NCI-H2107 treated with DMSO at 0.1 percent for 48 hours (cell line): ENCODE data around the gene MAT2A.
"Not testable (repeated sequence)": the region's sequence is repeated elsewhere in the genome, so short reads cannot be mapped to it uniquely, and the experiment has no call there.

Source experiments
- DNase-seq: peaks from one replicate; lab custom pipeline; 2025; ENCODE audit not compliant: unreplicated experiment; lab: John Stamatoyannopoulos, UW

MAT2A gene

DNA sequence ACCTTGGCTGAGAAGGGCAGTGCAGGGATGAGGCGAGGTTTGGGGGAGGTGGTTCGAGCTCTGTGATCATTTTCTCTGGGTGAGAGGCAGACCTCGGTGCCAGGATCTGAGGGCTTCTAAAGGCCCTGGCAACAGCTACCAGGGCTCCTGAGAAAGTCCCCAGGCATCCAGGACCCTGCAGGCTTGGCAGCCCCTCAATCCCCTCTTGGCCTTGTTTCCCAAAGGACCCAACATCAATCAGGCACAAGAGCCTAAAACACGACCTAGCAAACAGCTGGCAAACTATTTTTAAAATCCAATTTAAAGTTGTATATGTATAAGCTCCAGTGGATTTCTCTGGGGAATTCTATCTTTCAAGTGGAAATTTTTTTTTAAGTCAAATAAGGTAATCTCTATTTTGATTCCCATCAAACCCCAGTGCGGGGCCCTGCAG is 15.0 kb upstream of the MAT2A start:
- DNase-seq, result no peak

DNA sequence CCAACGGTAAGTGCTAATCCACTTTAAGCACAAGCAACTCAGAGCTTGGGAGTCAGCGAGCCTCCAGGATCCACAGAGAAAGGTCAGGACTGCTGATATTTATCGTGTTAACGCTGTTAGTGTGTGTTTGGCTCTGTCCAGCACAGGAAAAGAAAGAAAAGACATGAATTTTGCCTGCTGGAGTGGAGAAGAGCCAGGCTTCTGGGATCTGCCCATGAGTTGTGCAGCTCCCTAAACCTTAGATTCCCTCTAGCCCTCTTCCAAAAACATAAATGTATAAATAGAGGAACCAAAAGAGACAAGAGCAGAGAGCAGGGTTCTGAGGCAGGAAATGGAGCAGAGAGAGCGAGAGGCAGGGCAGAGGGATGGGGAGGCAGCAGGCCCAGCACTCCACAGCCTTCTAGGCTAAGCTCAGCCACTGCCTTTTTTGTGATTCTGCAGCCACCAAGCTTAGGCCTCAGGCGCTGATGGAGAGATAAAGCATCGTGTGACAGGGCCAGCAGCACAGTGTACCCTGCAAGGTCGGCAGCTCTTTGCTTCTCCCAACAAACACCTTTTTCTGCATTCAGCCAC is 14.5 kb upstream of the MAT2A start:
- no peak for DNase-seq

DNA sequence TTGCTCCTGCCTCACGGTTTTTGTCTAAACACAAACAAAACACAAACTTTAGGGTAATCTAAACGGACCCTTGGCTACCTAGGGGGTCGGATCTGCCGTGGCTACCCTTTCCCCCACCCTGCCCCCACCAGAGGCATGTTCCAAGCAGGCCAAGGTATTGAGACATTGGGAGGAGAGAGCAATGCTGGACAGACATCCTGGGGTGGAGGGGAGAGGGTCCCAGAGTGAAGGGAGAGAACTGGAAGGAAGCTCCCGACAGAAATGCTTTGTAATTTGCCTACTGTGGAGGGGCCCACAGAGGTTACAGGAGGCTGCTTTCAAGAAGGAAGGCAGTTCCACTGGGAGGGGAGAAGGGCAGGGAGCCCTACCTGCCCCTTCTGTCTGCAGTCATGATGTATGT is 13.9 kb upstream of the MAT2A start:
- no peak for DNase-seq

DNA sequence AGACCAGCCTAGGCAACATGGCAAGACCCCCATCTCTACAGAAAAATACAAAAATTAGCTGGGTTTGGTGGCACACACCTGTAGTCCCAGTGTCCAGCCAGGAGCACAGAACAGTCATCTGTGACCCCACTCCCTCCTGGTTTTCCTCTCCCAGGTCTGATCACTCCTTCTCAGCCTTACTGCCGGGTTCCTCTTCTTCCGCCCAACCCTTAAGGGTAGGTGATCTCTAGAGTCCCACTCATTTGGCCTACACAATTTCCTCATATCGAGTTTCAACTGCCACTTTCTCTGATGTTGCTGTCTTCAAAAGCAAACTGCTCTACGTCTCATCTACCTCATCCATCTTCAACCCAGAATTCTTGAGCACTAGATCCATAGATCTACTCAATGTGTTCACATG is 13.4 kb upstream of the MAT2A start:
- no peak for DNase-seq

DNA sequence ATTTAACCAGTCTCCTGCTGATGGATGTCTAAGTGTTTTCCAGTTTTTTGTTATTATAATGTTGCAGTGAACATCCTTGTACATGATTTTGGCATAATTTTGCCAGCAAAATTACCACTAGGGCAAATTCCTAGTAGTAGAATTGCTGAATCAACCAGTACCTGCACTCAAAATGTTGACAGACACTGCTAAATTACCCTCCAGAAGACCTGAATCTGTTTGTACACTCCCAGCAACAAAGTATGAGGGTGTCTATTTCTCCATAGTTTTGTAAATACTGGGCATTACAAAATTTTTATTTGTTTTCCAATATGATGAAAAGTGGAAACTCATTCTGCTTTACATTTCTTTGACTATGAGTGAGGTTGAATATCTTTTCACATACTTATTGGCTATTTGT is 11.2 kb upstream of the MAT2A start:
- no peak for DNase-seq

DNA sequence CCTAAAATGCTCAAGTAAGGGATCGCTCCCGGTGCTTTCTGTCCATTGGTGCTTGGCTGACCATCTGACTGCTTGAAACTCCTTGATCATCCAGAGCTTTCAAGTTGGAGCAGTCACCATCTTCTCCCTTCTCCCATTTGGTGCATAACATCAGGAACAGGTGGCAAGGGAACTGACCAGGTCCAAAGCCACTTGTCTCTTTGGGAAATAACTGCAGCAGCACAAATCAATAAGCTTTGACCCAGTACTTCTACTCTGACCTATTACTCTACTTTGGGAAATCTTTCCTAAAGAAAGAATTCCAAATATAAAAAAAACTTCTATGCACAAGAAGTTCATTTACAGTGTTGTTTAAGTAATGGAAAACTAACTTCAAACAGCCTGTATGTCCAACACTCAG is 10.6 kb upstream of the MAT2A start:
- no peak for DNase-seq

DNA sequence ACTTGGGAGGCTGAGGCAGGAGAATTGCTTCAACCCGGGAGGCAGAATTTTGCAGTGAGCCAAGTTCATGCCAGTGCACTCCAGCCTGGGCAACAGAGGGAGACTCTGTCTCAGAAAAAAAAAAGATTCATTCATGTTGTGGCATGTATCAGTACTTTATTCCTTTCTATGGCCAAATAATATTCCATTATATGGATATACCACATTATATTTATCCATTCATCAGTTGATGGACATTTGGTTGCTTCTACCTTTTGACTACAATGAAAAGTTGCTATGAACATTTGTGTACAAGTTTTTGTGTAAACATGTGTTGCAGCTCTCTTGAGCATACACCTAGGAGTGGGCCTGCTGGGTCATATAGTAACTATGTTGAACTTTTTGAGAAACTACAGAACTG is 9.2 kb upstream of the MAT2A start:
- no peak for DNase-seq

DNA sequence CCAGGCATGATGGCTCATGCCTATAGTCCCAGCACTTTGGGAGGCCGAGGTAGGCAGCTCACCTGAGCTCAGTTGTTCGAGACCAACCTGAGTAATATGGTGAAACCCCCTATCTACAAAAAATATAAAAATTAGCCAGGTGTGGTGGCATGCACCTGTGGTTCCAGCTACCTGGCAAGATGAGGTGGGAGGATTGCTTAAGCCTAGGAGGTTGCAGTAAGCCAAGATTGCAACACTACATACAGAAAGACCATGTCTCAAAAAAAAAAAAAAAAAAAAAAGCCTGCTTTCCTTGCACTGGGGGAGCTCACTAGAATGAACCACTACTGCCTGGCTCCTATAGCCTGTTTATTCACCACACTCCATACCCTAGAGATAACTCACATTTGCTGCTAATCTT is 7.4 kb upstream of the MAT2A start:
- DNase-seq, result no peak

DNA sequence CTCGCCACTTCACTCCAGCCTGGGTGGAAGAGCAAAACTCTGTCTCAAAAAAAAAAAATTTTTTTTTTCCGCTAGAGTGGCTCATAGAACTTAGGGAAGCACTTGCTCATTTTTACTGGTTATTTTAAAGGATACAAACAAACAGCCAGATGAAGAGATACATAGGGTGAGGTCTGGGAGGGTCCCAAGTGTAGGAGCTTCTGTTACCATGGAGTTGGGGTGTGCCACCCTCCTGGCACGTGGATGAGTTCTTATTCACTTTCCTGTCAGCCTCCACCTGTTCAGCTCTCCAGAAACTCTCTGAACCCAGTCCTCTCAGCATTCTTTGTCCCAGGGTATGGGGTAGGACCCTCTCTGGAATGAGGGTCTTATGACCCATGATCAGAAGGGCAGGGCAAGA is 4.9 kb upstream of the MAT2A start:
- no peak for DNase-seq

DNA sequence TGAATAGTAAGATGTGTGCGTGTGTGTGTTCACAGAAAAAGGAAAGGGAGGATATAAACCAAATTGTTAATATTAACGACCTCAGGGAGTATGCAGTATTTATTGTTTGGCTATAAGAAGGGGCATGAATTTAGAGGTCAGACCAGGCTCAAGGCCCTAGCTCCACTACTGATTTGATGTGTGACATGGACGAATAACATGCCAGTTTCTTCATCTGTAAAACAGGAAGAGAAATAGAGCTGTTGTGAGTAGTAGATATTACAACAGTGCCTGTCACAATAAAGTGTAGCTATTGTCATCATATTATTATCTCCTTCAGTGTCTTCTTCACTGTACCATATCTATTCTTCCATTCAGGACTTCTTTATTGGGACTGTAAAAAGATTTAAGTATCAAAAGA is 4.1 kb upstream of the MAT2A start:
- no peak for DNase-seq

DNA sequence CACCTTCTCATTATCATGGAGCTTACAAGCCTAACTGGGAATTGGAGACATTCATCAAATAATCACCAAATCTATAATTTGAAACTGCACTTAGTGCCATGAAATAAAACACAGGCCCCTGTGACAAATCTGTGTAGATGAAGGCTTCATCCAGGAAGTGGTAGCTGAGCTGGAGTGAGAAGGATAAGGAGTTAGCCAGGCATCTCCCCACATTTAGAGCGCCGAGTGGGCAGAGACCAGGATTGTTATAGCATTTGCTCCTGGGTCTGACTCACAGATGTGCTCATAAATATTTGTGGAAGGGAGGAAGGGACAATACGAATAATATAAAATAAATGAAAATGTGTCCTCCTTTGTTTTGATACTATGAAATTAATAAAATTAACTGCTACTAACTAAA is 2.5 kb upstream of the MAT2A start:
- no peak for DNase-seq

DNA sequence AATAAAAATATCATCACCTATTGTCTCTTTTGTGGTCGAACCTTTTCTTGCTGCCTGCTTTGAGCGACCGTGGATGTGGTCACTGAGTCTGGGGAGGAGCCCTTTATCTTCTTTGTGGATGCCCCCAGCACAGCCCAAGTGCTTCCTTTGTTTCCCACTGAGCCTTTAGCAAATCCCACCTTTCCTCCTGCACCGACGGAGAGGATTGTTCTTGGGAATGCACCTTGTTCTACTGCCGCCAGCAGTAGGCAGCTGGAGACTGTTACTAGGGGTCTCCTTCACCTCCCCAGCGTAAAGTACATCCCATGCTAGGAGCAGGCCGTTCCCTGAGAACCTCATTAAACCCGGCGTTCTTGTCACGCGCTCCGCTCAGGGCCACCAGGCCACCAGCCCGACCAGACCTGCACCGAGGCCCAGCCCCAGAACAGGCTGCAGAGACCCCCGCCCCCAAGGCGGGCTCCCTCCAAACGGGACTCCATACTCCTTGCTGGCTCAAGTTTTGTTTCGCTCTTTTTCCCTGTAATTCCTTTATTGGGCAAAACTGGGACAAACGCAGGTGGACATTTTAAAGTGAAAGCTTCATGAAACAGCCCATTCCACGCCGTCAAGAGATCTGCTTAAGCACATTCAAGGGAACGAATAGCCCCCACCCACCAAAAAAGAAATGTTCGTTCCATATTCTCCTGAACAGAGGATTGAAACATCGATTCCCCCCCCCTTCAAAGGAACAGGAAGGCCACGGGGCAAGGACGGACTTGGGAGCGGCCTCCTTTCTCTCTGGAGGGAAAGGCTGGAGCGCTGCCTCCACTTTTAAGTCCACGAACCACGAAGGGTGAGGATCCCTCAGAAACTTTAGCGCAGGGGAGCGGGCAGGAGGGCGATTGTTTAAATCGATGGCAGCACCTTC is 1.1 kb upstream of the MAT2A start:
- no peak for DNase-seq

DNA sequence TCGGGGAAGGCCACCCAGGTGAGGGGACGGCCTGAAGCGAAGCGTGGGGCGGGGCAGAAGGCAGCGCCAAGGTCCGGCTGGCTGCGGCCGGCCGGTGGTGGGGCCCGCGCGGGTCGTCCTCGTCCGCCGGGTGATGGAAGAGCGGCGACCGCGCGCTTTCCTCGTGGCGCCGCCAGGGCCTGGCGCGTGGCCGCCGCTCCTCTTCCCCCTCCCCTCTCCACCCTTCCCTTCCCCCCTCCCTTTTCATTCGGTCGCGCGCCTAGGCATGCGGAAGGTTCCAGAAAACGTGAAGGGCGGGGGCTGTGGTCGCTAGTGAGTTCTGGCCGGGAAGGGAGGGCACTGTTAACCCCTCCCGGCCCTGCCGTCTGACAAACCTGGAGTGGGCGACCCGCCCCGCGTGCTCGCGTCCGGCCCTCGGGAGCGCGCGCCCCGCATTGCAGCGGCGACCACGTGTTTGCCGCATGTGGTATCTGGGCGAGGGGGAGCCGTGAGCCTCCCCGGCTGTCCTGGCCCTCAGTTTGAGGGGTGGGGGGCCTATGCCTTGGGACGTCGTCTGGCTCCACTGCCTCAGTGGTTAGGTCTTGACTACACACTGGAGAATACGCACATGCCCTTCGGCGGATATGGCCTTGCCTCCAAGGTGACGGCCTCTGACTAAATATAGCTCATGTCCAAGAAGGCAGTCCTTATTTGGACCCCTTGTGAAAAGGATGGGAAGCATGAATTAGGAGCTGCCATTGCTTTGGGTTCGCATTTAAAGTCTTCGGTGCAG is 579 bp downstream of the MAT2A start:
- no peak for DNase-seq

DNA sequence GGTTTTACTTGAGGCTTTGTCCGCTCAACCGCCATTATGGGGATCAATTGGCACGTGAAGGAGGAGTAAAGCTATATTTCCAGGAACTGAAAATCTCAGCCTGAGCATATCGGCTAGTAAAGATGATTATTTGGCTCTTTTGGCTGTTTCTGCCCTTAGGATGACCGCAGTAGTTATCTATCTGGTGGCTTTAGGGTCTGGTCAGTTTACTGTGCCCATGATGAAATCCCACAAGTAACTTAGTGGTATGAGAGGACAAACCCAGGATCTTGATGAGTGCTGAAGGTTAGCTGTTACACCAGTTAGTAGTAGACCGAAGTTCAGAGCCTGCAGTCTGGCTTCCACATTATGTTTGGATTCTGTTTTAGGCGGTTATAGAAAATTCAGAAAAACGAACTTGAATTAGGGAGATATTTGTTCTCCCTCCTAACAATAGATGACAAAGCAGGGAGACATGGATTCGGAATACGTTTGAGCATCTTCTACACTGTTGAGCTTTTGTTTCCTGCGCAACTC is 1.2 kb downstream of the MAT2A start:
- DNase-seq, result no peak

DNA sequence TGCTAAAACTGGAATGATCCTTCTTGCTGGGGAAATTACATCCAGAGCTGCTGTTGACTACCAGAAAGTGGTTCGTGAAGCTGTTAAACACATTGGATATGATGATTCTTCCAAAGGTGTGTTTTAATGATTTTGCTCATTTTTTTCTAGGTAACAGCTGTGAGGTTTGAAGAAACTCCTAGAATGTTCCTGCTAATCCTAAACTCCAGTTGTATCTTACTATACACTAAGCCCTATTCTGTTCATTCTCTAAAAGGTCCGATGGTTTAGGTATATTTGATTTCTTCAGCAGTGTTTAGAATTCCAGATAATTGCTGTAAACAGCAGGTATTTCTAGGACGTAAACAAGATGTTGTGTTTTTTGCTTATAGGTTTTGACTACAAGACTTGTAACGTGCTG is 2.3 kb downstream of the MAT2A start:
- no peak for DNase-seq

DNA sequence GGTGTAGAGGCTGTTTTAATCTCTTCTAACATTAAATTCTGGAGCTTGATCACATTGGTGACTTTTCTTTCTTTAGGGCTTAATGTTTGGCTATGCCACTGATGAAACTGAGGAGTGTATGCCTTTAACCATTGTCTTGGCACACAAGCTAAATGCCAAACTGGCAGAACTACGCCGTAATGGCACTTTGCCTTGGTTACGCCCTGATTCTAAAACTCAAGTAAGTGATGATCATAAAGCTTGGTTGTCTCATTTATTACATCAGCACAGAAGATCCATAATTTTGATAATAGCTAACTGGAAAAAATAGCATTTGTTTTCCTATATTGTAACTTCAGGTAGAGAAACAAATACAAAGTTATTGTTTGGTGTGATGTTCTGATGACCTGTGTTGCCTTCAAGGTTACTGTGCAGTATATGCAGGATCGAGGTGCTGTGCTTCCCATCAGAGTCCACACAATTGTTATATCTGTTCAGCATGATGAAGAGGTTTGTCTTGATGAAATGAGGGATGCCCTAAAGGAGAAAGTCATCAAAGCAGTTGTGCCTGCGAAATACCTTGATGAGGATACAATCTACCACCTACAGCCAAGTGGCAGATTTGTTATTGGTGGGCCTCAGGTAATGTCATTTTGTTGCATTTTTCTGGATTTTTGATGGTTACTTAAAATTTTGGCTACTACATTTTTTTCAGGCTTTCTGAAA is 2.9 kb downstream of the MAT2A start:
- no peak for DNase-seq

DNA sequence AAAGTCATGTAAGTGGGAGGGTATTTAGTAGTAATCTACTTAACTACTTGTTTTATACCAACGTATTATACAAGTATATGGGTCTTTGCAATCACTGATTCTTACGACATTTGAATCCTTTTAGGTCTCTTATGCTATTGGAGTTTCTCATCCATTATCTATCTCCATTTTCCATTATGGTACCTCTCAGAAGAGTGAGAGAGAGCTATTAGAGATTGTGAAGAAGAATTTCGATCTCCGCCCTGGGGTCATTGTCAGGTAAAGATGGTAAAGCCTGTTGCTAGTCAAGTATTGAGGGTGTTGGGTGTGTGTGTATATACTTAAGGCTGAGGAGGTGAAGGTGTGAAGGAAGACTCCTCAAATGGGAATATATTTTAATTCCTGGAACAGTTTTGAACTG is 3.8 kb downstream of the MAT2A start:
- no peak for DNase-seq

DNA sequence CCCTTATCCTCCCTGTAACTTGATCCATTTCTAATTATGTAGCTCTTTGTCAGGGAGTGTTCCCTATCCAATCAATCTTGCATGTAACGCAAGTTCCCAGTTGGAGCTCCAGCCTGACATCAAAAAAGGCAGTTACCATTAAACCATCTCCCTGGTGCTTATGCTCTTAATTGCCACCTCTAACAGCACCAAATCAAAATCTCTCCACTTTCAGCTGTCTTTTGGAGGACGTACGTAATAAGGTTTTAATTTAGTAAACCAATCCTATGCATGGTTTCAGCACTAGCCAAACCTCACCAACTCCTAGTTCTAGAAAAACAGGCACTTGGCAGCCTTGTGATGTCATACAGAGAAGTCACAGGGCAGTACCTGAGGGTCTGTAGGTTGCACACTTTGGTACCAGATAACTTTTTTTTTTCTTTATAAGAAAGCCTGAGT is 5.3 kb downstream of the MAT2A start:
- DNase-seq, result peak; percentile 41

DNA sequence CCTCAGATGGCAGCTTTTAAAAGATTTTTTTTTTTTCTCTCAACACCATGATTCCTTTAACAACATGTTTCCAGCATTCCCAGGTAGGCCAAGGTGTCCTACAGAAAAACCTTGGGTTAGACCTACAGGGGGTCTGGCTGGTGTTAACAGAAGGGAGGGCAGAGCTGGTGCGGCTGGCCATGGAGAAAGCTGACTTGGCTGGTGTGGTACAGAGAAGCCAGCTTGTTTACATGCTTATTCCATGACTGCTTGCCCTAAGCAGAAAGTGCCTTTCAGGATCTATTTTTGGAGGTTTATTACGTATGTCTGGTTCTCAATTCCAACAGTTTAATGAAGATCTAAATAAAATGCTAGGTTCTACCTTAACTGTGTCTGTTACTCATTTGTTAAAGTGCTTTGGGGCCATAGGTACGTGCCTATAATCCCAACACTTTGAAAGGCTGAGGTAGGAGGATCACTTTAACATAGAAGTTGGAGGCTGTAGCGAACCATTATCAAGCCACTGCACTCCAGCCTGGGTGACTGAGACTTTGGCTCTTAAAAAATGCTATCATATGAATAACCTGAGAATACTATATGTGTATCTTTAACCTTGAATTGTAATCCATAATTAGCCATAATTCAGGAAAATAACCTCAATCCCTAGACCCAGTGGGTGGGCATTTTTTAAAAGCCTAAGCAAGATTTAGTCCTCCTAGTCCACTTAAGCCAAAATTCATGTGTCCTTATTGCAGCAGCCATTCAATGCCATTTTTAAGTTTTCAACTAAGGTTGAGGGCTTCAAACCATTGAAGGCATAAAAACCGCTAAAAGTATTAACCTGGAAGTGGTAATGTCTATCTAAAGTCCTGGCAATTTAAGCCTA is 6.2 kb downstream of the MAT2A start:
- not testable (repeated sequence) for DNase-seq

DNA sequence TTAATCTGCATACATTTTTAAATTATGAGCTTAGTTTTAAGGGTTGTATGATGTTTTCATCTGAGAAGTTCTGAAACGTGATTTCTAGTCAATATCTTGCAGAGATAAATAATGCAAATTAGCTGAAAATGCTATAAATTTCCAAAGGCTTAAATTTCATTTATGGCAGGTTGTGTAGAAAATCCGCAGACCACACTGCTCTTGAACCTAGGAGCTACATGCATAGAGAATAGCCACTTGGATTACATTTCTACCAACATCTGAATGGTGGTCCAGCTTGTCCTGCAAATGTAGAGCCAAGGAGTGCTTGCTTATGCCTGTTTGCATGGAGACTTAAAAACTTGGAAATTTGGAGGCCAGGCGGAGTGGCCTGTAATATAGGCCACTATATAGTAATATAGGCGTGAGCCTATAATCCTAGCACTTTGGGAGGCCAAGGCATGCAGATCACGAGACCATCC is 6.8 kb downstream of the MAT2A start:
- DNase-seq, result no peak
